NCI-H2227 (cell line): ENCODE measurements around the gene FBXL13.
"Not testable (repeated sequence)": the region's sequence is repeated elsewhere in the genome, so short reads cannot be mapped to it uniquely, and the experiment has no call there.

Source experiments
- DNase-seq: peaks from one replicate; lab custom pipeline; 2025; ENCODE audit not compliant: unreplicated experiment; lab: John Stamatoyannopoulos, UW

FBXL13 gene

DNA sequence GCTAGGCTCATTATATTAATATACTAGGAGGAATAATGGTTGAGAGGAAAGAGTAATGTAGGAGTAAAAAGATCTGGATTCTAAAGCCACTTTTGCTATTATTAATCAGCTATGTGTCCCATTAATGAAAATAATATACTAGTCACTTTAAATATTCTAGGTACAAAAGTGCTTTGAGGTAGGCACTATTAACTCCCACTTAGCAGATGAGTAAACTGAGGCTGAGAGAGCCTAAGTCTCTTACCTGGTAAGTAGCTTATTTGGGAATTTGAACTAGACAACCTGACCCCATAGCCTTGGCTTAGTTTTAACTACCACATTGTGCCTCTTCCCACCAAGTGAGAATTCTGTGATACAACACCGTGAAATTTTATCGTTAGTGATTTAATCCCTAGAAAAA is 6.3 kb upstream of the FBXL13 start:
- no peak for DNase-seq

DNA sequence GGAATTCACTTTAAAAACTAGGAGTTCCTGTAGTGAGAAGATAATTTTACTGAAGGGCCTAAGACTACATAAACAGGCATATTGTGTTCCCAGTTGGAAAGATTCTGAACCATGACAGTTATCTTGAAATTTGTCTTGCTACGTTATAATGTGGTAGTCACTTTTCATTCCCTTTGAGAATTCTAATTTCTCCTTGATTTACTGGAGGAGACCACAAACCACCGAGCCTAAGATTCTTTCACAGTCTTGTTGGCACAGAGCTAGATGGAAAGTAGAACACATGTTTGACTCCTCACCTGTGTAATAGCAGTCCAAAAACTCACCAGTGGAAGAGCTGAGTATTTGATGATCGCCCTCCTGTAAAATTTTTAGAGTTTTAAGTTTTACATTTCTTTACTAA is 5.2 kb upstream of the FBXL13 start:
- no peak for DNase-seq

DNA sequence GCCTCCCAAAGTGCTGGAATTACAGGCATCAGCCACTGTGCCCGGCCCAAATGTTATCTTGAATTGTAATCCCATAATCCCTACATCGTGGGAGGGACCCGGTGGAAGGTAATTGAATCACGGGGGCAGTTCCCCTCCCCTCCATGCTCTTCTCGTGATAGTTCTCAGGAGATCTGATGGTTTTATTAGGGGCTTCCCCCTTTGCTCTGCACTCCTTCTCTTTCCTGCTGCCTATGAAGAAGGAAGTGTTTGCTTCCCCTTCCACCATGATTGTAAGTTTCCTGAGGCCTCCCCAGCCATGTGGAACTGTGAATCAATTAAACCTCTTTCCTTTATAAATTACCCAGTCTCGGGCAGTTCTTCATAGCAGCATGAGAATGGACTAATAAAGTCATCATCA is 3.6 kb upstream of the FBXL13 start:
- not testable (repeated sequence) for DNase-seq

DNA sequence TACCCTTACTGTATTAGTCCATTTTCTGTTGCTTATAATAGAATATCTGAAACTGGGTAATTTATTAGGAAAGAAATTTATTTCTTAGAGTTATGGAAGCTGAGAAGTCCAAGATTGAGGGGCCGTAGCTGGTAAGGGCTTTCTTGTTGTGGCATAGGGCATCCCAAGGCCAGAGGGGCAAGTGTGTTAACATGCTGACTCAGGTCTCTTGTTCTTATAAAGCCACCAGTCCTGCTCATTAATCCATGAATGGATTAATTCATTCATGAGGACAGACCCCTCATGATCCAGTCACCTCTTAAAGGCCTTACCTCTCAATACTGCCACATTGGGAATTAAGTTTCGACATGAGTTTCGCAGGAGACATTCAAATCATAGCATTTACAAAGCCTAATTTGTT is 2.7 kb upstream of the FBXL13 start:
- no peak for DNase-seq

DNA sequence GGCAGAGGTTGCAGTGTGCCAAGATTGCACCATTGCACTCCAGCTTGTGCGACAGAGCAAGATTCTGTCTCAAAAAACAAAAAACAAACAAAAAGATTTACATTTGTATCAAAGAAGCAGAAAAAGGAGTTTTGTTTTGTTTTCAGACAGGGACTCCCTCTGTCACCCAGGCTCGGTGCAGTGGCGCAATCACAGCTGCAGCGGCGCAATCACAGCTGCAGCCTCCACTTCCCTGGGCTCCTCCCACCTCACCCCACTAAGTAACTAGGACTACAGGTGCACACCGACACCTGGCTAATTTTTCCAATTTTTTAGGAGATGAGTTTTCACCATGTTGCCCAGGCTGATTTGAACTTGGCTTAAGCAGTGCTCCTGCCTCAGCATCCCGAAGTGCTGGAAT is 2.2 kb upstream of the FBXL13 start:
- DNase-seq = no peak

DNA sequence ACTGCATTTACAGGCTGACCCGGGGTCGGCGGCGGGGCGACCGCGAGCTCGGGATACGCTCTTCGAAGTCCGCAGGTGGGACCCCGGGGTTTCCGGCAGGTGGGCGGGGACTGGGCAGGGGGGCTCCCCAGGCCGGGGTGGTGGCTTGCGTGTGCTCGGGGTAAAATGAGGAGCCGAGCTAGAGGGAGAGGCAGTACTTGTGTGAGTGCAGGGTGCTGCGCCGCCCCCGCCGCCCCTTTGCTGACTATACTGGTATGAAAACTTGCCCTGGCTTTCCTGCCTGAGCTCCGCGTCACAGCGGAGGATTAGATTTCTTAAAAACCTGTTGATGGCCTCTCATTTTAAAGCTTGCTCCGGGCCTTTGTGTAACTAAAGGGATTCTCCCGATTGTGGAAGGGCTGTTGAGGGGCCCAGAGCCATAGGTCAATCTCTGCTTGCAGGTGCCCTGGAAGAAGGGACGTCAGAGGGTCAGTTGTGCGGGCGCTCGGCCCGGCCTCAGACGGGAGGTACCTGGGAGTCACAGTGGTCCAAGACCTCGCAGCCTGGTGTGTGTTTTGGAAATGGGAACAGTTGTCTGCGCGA is 832 bp upstream of the FBXL13 start:
- DNase-seq = peak; percentile 70

DNA sequence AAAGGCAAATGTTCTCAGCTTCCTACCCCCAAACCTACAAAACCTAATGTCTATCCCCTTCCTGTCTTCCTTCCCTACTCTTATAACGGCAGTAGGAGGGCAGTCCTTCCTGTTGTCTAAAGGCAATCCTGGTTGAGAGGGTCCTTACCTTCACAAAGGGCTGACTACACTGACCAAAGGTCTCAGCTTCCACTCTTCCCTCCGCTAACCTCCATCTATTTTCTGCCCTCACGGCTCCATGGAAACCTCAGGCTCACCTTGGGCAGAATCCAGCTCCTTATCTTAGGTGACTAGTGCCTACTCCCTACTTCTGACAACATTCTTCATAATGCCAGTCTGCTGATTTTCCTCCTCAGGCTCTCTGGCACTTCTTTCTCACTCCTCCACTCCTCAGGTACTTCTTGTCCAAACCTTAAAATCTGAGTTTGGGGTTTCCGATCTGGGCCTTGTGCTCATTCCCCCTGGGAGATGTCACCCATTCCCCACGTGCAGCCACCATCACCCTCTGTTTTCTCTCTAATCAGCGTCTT is 542 bp downstream of the FBXL13 start:
- peak; percentile 46 for DNase-seq

DNA sequence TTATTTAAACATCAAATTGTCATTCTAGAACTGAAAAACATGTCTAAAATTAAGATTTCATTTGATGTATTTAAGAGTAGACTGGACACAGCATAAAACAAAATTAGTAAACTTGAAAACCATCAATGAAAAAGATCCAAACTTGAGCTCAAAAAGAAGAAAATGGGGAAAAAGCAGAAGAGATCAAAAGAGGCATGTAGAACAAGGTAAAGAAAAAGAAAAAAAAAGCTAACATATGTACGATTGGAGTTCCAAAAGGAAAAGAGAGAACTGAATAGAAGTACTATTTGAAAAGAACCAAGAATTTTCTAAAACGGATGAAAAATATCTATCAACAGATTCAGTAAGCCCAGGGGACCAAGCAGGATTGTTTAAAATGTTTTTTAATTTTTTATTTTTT is 3.6 kb downstream of the FBXL13 start:
- DNase-seq = no peak

DNA sequence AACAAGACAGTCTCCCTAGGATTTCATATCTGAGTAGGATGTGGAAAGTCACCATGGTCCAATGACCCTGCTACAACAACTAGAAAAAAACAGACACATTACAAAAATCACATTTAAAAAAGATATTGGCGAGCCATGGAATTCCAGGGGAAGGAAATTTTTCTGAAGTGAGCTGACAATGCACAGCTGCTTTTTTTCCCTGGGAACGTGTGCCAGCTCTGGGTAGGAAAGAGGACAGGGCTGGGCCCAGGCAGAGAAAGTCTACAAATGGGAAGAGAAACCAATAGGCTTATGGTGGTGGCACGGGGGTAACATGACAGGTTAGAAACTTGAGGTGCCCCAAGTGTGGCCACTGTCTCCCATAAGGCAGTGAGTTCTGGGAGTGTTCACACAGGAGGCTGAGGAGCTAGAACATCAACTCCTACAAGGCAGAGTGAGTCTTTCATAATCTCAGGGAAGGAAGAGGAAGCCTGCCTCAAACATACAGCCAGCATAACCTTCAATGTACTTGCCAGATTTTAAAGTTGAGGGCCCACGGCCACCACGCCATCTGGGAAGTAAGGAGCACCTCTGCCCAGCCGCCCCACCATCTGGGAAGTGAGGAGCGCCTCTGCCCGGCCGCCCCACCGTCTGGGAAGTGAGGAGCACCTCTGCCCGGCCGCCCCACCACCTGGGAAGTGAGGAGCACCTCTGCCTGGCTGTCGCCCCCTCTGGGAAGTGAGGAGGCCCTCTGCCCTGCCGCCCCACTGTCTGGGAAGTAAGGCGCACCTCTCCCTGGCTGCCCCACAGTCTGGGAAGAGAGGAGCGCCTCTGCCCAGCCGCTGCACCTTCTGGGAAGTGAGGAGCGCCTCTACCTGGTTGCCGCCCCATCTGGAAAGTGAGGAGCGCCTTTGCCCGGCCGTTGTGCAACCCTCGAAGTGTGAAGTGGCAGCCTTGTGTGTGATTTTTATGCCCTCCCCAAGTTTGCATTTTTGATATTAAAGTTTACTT is 5.9 kb downstream of the FBXL13 start:
- no peak for DNase-seq

DNA sequence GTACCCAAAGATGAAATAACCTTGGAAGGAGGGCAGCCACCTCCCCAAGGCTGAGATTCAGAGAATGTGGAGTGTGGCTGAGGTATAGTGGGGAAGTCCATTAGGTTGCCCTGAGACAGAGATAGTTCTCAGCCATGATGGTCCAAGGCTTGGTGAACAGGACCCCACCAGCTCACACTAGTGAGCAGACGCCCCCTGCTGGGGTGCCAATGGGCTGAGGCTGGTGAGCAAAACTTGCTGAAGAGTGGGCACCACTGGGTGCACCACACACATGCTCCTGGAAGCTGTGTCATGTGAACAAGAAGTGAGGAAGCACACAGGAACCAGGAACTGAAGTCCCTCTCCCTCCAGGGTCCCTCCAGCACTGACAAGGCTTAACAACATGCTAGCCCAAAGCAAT is 8.9 kb downstream of the FBXL13 start:
- DNase-seq = peak; percentile 24

DNA sequence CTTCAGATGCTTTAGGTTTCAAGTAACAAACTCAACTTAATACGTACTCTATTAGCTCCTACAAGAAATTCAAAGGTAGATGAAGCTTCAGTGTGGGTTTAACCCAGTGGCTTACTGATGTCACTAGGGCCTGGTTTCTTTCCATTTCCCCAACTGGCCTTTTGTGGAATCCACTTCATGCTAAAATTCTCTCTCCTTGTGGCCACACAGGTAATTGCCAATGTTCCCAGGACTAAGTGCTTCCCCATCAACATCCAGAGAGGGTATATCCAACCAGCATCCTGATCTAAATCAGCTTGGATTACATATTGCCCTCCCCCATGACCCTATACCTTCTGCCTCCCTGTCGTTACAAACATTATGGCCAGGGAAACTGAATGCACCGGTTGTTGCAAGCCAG is 10.7 kb downstream of the FBXL13 start:
- DNase-seq = peak; percentile 78

DNA sequence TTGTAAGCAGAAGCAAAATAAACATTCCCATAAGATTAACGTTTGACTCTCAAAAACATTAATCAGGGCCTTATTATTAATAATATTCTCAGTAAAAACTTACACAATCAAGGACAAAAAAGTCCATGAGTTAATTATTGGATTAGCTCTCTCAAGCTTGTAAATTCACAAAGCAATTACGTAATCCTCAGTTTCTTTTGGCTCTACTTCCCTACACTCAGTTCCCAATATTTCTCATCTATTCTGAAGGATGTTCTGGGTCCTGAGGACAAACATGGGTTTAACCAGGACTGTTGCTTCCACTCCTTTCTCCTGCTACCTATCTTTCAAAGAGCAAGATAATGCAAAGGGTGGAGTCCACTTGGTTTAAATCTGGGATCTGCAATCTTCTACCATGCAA is 15.1 kb downstream of the FBXL13 start:
- DNase-seq = no peak

DNA sequence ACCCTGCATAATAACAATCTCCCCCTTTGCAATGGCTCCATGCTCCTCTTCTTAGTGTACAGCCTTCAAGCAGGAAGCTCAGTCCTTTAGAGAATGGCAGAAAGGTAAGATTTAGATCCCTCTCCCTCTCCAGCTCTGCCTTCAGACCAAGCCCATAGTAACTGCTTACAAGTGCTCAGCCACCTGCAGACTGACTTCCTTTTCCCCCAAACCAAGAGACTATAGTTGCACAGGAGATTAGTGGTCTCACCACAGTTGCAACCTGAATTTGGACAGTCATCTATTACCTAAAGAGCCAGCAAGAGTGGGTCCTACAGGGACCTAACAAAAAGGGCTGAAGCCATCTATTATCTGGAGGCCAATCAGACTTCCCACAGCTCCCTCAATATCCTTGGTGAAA is 16.5 kb downstream of the FBXL13 start:
- no peak for DNase-seq

DNA sequence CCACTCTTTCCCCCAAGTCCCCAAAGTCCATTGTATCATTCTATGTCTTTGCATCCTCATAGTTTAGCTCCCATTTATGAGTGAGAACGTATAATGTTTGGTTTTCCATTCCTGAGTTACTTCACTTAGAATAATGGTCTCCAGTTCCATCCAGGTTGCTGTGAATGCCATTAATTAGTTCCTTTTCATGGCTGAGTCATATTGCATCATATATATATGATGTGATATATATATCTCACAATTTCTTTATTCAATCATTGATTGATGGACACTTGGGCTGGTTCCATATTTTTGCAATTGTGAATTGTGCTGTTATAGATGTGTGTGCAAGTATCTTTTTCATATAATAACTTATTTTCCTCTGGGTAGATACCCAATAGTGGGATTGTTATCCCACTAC is 18.6 kb downstream of the FBXL13 start:
- not testable (repeated sequence) for DNase-seq

DNA sequence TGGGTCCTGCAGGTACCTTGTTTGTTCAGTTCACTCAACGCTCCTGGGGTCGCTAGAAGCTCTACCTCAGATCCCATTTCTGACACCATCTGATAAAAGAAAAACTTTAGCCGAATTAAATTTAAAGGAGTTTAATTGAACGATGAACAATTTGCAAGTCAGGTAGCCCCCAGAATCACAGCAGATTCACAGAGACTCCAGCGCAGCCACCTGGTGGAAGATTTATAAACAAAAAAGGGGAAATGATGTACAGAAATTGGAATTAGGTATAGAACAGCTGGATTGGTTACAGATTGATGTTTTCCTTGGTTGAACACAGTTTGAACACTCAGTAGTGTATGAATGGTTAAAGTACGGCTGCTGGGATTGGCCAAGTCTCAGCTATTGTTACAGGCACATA is 23.1 kb downstream of the FBXL13 start:
- no peak for DNase-seq

DNA sequence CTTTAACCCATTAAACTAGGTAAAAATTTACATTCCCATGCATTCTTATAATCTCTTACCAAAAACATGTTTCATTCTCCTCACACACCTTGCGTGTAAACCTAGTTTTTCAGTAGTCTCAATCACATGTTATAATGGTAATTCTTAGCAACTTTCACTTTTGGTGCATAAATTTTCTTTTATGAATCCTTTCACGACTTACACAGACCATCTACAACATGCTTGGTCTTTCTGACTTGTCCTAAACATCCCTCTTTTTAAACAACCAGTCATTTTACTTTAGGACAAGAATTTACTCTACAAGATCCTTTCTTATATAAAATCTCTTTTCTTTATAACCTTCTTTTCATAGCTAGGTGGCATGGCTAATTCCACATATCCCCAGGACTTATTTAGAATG is 25.8 kb downstream of the FBXL13 start:
- peak; percentile 23 for DNase-seq

DNA sequence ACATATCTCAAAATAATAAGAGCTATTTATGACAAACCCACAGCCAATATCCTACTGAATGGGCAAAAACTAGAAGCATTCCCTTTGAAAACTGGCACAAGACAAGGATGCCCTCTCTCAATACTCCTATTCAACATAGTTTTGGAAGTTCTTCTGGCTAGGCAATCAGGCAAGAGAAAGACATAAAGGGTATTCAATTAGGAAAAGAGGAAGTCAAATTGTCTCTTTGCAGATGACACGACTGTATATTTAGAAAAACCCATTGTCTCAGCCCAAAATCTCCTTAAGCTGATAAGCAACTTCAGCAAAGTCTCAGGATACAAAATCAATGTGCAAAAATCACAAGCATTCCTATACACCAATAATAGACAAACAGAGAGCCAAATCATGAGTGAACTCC is 32.8 kb downstream of the FBXL13 start:
- not testable (repeated sequence) for DNase-seq

DNA sequence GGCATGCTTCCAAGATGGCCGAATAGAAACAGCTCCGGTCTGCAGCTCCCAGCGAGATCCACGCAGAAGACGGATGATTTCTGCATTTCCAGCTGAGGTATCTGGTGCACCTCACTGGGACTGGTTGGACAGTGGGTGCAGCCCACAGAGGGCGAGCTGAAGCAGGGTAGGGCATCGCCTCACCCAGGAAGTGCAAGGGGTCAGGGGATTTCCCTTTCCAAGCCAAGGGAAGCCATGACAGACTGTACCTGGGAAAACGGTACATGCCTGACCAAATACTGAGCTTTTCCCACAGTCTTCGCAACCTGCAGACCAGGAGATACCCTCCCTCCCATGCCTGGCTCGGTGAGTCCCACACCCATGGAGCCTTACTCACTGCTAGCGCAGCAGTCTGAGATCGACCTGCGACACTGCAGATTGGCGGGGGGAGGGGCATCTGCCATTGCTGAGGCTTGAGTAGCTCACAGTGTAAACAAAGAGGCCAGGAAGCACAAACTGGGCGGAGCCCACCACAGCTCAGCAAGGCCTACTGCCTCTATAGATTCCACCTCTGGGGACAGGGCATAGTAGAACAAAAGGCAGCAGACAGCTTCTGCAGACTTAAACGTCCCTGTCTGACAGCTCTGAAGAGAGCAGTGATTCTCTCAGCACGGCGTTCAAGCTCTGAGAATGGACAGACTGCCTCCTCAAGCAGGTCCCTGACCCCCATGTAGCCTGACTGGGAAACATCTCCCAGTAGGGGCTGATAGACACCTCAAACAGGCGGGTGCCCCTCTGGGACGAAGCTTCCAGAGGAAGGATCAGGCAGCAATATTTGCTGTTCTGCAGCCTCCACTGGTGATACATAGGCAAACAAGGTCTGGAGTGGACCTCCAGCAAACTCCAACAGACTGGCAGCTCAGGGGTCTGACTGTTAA is 36.5 kb downstream of the FBXL13 start:
- peak; percentile 82 for DNase-seq

DNA sequence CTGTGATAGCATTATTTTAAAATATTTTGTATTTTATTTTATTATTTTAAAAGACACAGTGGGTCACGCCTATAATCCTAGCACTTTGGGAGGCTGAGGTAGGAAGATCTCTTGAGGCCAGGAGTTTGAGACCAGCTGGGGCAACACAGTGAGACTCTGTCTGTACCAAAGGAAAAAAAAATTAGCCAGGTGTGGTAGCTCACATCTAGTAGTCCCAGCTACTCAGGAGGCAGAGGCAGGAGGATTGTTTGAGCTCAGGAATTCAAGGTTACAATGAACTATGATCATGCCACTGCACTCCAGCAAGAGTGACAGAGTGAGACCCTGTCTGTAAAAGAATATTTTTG is 37.1 kb downstream of the FBXL13 start:
- DNase-seq = no peak

DNA sequence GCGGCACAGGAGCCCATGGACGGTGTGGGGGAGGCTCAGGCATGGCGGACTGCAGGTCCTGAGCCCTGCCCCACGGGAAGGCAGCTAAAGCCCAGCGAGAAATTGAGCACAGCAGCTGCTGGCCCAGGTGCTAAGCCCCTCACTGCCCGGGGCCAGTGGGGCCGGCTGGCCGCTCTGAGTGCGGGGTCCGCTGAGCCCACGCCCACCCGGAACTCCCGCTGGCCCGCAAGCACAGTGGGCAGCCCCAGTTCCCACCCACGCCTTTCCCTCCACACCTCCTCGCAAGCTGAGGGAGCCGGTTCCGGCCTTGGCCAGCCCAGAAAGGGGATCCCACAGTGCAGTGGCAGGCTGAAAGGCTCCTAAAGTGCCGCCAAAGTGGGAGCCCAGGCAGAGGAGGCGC is 40.3 kb downstream of the FBXL13 start:
- DNase-seq = not testable (repeated sequence)

DNA sequence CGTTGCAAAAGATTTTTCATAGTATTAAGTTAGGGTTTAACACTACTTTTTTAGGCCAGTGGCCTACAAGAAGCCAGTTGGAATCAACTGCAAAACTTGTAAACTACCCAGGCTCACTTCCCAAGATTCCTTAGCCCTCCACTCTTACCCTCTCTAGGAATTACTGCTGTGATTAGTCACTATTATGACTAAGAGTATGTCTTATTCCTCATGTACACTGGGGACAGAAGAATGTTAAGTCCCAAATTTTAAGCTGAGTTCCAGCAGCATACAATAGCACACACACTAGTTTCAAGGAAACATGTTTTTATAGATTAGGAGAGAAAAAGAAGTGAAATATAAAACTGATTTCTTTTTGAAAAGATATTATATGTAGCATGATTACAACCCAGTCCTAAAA is 42.8 kb downstream of the FBXL13 start:
- DNase-seq = no peak
